Cardiac muscle cell (in vitro differentiated cells and primary cell): ENCODE results near the gene SPINT2. TPM values are rescaled to one million over a fixed set of nuclear protein-coding genes. Genes with fewer than 3 reads are reported as not detected.

Experiments used
- DNase-seq, 2 donors: peaks; one replicate each; pipeline versions ENCODE4 v3.0.0 to v3.0.0-alpha.2; 2010 to 2017; ENCODE audit warnings: low read depth in 1 of 2, low spot score in 1 of 2
- H3K27ac ChIP-seq: fragments of 200-600 bp; sonication (generic); 2 replicates; pipeline ENCODE4 v1.5.1; 2016
- H3K27me3 ChIP-seq: fragments of 200-600 bp; sonication (generic); 2 replicates; pipeline ENCODE4 v1.6.0; 2016; ENCODE audit warnings: control low read depth
- H3K36me3 ChIP-seq: fragments of 200-600 bp; sonication (generic); 2 replicates; pipeline ENCODE4 v1.5.1; 2016; ENCODE audit warnings: control low read depth
- H3K4me1 ChIP-seq: fragments of 200-600 bp; sonication (generic); 2 replicates; pipeline ENCODE4 v1.8.1; 2017; ENCODE audit warnings: low read depth, mild to moderate bottlenecking, mixed run types
- H3K4me3 ChIP-seq: fragments of 200-600 bp; sonication (generic); 2 replicates; pipeline ENCODE4 v1.5.1; 2016; ENCODE audit warnings: mild to moderate bottlenecking
- H3K9me3 ChIP-seq: fragments of 200-600 bp; sonication (generic); 2 replicates; pipeline ENCODE4 v1.5.1; 2017; ENCODE audit warnings: low read depth, mild to moderate bottlenecking, control low read depth
- CTCF ChIP-seq: IDR thresholded peaks from 2 replicates; pipeline ENCODE4 v1.5.1; 2012; ENCODE audit warnings: low read depth, mild to moderate bottlenecking, low read length
- polyA plus RNA-seq: library from polyadenylated mRNA; unstranded; fragments of >200 nt; fragmentation: Nextera tagmentation; extraction: Ambion mirVana; gene quantifications from 2 replicates; pipeline ENCODE4 v1.2.1, GENCODE V29; 2016
- total RNA-seq: library from RNA; depleted of rRNA; stranded (reverse); fragments of >200 nt; gene quantifications from 2 replicates; pipeline ENCODE4 v1.2.3, GENCODE V29; 2016

SPINT2 gene
- total and polyA plus RNA-seq, 2 experiments from 2014 or later, result 420 to 455 TPM

GRCh38 chr19:38278751-38279150 is 14.4 kb downstream of the SPINT2 start:
- no peak overlapping the region for H3K4me3 ChIP-seq
- no peaks in the 10 kb centered on the region for H3K9me3 ChIP-seq
- H3K4me1 ChIP-seq, result peaks cover 44% of the 10 kb centered on the region
- H3K36me3 ChIP-seq, result no peaks in the 10 kb centered on the region
- DNase-seq, result no peak
- no peaks in the 10 kb centered on the region for H3K27me3 ChIP-seq
- peak overlapping the region; percentile 97 for H3K27ac ChIP-seq
- TF ChIP-seq CTCF, result no peak

GRCh38 chr19:38280030-38280921 is 15.9 kb downstream of the SPINT2 start:
- peaks cover 2% of the 10 kb centered on the region for H3K36me3 ChIP-seq
- no peak for TF ChIP-seq CTCF
- no peaks in the 10 kb centered on the region for H3K9me3 ChIP-seq
- no peaks in the 10 kb centered on the region for H3K27me3 ChIP-seq
- peak overlapping the region; percentile 97 for H3K27ac ChIP-seq
- H3K4me3 ChIP-seq, result no peak overlapping the region
- no peak for DNase-seq
- H3K4me1 ChIP-seq, result peaks cover 41% of the 10 kb centered on the region

GRCh38 chr19:38281811-38282566 is 17.6 kb downstream of the SPINT2 start:
- DNase-seq, result no peak
- H3K36me3 ChIP-seq, result peaks cover 4% of the 10 kb centered on the region
- TF ChIP-seq CTCF, result no peak
- H3K9me3 ChIP-seq, result no peaks in the 10 kb centered on the region
- H3K27ac ChIP-seq, result peak overlapping the region; percentile 87
- H3K4me1 ChIP-seq, result peaks cover 41% of the 10 kb centered on the region
- H3K4me3 ChIP-seq, result no peak overlapping the region
- H3K27me3 ChIP-seq, result no peaks in the 10 kb centered on the region

- Histone ChIP-seq H3K4me3 (no peak overlapping the region), H3K9me3 (no peaks in the 10 kb centered on the region), H3K27ac (peak overlapping the region; percentile 87), H3K36me3 (peaks cover 5% of the 10 kb centered on the region), H3K27me3 (no peaks in the 10 kb centered on the region), H3K4me1 (peaks cover 32% of the 10 kb centered on the region)
- no peak for DNase-seq
- TF ChIP-seq CTCF, result no peak
Observed at GRCh38 chr19:38283271-38283670, 18.9 kb downstream of the SPINT2 start.

- H3K36me3 ChIP-seq, result peaks cover 9% of the 10 kb centered on the region
- no peak for TF ChIP-seq CTCF
- no peaks in the 10 kb centered on the region for H3K9me3 ChIP-seq
- H3K4me3 ChIP-seq, result no peak overlapping the region
- no peak for DNase-seq
- no peak overlapping the region for H3K27ac ChIP-seq
- H3K4me1 ChIP-seq, result peaks cover 22% of the 10 kb centered on the region
- H3K27me3 ChIP-seq, result no peaks in the 10 kb centered on the region
Observed at GRCh38 chr19:38284422-38284821, 20.0 kb downstream of the SPINT2 start.
